Stimulated activated CD4-positive, alpha-beta T cell treated with anti-CD3 and anti-CD28 coated beads, TNF-alpha, amount 100 ng/mL, for 1 hour (primary cell): Measurements from ENCODE around the gene FBP1.

Source experiments
- DNase-seq, 3 donors: peaks; one replicate each; pipeline ENCODE4 v3.0.0-alpha.2; 2020; ENCODE audit warnings: low read depth in 3 of 3, low spot score in 1 of 3

Gene FBP1

DNA sequence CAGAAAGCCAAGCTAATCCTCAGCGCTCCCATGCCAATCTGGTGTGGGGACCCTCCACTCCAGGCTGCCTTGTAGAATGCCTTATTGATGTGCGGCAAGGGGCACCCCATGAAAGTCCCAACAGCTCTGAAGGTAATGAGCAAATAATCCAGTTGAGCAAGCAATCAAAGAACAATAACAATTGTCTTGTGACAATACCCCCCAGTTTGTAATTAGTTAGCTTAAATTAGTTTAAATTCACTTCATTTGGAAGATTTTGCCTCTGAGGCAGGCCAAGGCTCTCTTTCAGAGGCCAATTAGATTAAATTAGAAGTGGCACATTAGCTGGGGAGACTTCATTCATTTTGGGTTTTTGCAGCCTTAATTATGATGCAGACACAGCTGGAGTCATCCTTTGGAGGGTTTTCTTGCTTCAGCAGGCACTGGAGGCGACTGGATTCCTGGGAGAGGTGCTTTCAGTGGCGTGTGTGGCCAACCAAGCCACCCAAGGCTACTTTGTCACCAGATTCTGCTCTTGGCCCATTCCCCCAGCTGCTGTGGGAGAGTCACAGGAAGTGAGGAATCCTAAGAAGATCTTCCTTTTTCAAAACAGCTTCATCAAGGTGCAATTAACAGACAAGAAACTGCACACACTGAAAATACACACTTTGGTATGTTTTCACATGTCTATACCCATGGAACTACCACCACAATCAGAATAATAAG is 17.9 kb upstream of the FBP1 start:
- no peak for DNase-seq

DNA sequence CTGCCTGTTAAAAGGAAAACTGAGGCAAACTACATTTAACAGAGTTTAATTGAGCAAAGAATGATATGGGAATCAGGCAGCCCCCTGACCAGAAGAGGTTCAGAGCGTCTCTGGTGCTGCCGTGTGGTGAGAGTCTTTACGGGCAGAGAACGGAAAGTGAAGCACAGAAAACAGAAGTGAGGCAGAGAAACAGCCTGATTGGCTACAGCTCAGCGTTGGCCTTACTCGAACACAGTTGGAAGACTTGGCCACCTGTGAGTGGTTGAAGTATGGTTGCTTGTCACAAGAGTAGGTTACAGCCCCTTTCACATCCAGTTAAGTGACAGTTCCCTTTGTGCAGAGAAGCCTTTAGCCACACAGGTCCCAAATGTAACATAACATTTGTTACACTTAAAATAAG is 16.9 kb upstream of the FBP1 start:
- DNase-seq = no peak

DNA sequence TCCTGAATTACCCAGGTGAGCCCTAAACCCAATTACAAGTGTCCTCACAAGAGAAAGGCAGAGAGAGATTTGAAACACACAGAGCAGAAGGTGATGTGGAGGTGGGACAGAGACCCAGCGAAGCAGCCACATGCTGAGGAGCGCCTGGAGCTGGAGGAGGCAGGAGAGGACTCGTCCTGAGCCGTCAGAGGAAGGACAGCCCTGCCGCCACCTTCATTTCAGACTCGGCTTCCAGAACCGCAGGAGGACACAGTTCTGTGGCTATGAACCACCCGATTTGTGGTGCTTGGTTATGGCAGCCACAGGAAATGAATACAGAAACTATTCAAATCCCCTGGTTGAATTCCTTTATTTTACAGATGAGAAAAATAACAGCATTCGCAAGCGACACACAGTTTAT is 16.4 kb upstream of the FBP1 start:
- DNase-seq = no peak

DNA sequence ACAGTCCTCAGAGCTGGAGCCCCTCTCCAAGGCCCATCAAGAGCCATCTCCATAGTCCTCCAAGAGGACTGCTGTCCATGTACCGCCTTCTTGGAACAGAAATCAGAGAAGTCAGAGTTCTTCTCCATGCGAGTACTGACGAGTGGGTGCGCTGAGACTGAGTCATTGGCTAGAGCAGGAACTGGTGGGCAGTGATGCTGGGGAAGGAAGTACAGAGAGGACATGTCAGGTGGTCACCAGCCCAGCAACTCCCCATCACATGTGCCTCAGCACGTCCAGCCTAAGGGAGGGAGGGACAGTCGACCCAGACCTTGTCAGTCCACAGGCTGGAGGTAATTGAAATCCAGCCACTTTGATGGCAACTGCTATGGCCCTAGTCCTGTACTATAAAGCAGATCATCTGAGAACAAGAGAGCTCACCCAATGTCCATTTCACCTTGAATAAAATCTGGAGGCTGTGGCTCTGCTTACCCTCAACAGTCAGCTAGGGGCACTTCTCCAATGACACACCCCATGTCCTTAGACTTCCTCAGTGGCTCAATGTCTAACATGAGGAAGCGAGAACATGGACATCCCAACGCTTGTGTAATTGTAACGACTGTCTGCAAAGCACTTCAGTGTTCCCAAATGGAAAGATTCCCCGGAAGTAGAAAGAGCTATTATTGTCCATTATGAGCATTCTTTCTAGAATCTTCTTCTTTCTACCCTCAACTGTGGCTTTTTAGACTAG is 15.0 kb upstream of the FBP1 start:
- no peak for DNase-seq

DNA sequence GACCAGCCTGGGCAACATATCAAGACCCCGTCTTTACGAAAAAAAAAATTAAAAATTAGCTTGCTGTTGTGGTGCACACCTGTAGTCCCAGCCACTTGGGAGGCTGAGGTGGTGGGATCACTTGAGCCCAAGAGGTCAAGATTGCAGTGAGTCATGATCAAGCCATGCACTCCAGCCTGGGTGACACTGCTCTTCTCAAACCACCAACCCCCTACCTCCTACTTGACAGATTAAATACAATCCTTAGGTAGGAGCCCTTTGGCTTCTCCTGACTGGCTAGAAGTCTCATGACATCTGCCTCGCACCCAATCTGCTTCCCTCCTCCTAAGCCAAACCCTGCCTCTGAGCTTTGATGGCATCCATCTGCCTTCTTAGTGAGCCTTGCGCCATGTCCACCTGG is 11.6 kb upstream of the FBP1 start:
- no peak for DNase-seq

DNA sequence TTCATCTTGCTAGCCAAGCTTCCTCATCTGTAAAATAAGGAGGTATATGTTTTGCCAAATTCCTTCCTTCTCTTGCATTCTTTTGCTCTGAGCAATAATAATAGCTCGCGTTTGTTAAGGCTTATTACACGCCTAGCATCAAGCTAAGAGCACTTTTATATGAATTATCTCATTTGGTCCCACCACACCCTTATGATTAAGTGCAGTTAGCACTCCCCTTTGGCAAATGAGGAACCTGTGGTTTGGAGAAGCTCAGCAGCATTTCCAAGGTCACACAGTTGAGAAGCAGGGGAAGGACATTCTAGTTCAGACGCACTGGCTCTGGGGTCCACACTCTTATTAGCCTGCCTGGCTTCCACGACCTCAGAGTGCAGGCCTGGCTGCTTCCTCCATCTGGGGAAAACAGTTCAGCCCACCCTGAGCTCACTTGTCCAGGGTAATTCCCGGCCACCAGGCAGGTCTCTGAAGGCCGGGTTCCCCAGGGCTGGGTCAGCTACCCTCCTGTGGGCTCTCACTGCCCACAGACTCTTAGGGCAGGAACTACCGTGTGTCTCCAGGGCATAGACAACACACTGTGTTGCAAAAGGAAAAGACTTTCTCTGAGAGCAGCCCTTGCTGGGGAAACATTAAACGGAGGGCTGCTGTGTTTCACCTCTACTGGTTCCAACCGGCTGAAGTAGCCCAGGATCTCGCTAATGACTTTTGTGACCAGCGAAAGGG is 9.9 kb upstream of the FBP1 start:
- DNase-seq = no peak

DNA sequence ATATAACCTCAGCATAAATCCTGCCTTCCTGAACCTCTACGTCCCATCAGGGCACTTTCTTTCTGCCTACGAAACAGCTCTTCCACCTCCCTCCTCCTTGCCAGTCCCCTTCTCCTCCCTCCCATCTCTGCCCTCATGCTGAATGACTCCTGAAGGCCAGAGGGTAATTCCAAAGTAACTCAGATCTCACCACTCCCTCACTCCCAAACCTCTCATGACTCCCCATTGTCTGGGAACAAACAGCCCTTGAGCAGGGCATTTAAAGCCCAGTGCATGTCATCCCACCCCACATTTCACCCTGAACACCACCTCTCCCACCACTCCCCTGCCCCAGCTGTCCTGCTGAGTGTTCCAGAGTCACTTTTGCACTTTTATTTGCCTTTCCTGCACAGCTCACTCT is 8.9 kb upstream of the FBP1 start:
- no peak for DNase-seq

DNA sequence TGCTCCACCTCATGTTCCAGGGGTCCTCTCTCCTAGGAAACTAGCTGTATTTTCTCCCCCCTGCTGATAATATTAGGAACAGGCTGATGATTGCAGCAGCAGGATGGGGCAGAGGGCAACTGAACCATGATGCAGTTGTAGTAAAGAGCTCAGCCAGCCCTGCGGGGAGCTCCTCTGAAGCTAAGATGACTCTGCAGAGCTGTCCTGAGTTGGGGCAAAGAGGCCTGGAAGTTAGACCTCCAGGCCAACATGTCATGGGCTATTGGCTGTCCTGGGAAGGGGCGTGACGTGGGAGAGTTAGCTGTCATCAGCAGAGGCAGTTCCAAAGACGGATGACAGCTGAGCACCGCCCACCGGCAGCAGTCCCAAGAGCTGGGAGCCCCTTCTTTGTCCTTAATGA is 6.6 kb upstream of the FBP1 start:
- DNase-seq = no peak

DNA sequence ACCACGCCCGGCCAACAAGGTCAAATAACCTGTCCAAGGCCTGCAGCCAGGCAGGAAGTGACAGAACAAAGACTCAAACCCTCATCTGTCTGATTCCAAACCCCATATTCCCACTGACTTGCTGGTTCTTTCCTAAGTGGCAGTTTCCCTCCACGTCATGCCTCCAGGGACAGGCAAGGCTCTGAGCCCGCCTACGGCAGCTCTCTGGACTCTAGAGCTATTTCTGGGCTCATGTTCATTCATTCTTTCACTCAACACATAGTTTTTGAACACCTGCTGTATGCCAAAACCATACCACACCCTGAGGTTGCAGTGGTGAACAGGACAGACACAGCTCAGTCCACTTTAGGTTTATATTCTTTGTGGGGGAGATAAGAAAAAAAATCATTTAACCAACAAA is 5.2 kb upstream of the FBP1 start:
- no peak for DNase-seq

DNA sequence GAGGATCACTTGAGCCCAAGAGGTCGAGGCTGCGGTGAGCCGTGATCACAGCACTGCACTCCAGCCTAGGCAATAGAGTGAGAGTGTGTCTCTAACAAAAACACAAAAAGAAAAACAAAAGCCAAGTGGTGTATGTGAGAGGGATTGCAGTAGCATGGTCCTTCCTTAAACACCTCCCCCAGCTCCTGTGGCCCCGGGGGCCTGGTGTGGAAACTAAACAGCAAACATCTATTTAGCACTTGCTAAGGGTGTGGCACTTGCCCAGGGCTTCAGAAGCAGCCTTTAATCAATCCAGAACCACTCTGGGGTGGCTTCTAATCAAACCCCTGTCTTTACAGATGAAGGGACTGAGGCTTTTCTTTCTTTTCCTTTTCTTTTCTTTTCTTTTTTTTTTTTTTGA is 4.4 kb upstream of the FBP1 start:
- no peak for DNase-seq

DNA sequence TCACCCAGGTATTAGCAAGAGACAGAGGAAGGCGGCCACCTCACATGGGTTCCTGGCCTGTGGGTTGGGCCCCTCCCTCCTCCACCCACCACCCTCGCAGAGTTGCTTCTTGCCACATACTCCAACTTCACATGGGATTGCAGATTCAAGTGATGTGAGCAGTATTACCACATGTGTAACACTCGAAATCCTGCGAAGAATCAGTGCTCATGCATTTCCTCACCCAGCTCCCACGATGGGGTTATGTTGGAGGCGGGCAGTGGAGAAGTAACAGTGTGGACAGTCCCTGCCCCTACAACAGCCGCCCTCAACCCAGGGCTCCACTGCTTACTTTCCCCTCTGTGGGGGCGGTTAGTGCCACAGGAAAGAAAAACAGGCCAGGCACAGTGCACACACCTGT is 3.9 kb upstream of the FBP1 start:
- DNase-seq = no peak

DNA sequence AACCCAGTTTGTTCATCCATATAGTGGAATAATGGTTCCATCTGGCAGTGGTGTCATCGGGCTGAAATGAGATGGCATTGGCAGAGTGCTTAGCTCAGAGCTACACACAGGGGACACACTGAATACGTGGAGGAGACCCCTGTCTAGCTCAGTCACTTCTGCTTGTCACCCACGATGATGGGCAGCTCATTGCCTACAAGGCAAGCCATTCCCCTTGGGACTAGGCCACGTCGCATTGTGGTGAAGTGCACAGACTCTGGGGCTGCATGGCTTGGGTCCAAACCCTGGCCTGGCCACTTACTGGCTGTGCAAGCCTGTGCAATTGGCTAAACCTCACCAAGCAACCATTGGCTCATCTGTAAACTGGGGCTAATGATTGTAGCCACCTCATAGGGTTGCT is 3.2 kb upstream of the FBP1 start:
- DNase-seq = no peak

DNA sequence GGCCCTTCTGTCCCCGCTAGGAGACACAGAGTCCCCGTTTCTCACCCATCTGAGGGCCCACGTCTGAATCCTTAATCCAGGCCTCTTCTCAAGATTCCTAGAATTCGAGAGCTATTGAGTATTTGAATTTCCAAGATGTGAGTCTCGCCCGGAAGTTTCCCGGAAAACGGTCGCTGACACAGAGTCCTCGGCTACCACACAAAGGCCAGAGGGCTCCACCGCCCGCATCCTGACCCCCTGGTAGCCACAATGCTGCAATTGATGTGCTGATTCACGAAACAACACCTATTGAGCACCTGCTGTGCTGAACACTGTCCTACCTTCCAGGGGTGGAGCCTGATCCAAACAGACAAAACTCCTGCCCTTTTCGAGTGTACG is 670 bp upstream of the FBP1 start:
- no peak for DNase-seq

DNA sequence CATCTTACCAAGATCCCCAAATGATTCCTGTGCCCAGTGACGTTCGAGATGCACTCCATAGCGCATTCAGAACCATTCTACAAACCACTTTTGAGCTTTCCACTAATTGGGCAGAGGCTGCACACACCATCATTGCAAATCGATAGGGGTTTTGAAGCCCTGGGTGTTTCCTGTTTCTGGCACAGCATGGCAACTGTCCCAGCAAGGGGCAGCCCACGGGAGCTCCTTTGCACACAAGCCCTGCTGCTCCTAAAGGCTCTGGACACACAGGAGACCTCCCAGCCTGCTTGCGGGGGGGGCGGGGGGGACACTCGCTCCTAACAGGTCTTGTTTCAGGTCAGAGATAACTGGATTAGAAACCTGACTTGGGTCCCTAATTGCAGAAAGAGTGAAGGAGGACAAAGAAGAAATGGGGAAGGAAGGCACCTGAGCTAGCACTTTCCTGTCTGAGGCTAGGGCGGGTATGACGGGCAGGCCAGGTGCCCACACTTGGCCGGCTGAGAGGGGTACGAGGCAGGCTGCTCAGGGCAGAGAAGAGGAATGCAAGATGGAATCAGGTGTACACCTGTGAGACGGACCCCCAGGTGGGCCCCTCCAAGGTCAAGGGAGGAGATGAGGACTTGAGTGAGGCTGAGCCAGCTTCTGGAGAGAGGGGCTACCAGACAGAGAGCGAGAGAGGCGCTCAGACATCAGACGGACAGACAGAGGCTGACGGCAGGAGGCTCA is 820 bp downstream of the FBP1 start:
- no peak for DNase-seq

DNA sequence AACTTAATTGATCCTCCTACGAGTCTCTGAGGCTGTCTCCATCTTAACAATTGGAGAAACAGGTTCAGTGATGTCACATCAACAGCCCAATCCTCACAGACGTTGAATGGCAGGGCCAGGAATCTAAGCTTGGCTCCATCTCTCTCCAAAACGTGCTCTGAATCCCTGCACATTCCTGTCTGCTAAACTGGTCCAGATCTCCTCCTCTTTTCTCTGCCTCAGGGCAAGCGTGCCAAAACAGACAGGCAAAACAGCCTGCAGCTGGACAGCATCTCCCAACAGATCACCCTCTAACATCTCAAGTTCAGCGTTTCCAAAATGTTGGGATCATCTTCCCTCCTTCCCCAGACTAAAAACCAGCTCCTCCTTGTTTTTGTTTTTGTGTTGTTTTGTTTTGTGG is 6.6 kb downstream of the FBP1 start:
- no peak for DNase-seq

DNA sequence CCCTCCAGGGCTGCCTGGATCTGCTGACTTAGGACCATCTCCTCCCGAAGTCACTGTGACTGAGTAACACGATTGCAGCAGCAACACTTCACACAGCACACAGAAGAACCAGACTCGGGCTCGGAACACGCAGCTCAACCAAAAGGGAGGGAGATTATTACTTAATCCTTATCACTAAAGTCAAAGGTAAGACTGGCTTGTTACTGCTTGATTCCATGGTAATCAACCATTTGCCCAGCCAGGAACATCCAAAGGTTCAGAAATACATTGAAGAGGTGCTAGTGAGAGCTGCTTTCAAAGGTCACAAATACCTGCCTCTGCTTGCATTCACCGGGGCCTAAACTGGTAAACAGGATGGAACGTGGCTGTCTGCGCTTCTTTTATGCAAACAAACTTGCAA is 7.7 kb downstream of the FBP1 start:
- no peak for DNase-seq

DNA sequence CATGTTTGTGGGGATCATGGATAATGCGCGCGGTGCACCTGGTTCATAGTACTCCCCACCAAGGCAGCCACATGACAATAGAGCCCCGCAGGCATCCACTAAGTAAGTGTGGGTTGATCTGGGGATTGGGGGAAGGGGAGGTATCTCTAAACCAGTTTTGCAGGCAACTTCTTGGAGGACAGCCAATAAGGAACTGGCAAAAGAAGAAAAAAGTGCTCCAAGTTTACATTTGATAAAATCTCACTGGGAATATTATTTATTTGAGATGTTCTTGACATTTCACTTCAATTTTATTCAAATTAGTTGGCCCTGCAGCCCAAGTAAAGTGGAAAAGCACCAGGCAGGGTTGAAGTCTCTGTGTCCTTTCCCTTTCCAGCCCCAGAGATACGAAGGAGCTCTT is 8.5 kb downstream of the FBP1 start:
- DNase-seq = no peak

DNA sequence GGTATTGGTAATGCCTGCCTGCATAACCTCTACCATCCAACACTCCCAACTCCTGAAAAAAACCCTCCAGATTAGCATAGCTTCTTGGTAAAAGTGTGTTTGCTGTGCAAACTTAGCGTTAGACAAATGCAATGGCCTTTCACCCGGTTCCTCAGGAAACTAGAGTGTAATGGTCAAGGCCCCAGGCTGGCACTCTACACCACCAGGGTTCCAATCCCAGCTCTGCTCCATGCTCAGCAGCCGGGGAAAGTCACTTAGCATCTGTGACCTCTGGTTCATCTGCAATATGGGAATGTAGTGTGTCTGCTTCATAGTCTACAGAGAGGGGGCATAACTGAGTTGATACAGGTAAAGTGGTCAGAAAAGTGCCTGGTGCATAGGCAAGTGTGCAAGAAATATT is 9.0 kb downstream of the FBP1 start:
- no peak for DNase-seq

DNA sequence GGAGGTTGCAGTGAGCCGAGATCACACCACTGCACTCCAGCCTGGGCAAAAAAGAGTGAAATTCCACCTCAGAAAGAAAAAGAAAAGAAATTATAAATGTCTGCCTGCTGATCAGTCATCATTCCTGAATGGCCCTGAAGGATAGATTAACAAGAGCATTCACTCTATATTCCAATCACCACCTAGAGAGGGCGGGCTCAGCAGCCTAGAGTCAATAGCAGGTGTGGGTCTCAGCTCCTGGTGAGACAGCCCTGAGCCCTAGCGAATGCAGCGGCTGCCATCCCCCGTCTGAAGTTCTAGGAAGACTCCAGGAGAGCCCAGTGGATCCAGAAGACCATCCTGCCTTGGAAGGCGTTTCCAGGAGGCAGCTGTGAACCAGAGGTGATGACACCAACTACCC is 12.0 kb downstream of the FBP1 start:
- DNase-seq = no peak

DNA sequence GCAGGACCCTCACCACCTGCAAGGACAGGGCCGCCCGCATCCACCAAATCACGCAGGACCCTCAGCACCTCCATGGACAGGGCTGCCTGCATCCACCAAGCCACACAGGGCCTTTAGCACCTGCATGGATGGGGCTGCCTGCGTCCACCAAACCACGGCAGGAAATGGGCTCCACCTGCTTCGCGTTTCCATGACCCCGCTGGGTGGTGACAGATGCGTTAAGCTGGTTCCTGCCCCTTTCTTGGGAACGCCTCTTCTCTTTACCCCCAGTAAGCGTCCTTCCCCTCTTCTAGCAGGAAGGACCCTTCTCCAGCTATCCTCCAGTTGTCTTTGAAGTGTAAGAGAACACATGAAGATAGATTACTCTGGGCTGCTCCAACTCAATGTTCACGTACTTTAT is 13.5 kb downstream of the FBP1 start:
- no peak for DNase-seq

DNA sequence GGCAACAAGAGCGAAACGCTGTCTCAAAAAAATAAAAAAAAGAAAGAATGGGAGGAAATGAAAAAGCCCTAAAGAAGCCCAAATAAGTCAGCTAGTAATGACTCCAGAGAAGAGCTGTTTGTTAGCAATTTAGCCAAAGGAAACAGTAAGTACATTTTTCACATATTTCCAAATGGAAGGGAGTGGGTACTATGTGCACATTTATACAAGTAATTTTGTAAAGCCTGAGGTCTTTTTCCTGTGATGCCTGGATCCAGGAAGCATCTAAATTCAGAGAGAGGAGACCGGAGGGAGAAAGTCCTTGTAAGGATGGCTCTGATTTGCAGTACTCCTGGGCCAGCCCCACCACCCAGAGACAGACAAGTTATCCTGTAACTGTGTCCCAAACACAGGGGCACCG is 14.7 kb downstream of the FBP1 start:
- DNase-seq = no peak

DNA sequence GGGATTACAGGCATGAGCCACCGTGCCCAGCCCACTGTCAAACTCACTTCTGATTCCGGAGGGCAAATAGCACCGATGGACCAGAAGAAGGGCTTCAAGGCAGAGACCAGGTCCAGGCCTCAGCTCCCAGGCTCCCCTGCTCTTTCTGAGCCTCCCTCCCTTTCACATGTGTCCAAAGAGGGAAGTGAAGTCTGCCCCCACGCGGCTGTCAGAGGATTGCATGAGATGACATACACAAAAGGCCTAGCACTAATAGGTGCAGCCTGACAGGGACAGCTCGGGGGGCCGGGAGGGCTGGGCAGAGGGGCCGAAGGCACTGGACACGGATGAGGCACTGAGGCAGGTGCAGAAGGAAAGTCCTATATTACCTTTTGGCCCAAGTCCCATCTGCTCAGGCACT is 16.1 kb downstream of the FBP1 start:
- DNase-seq = no peak
